Karpas-422 (cell line): ENCODE data around the gene CECR2. TPM values are rescaled to one million over a fixed set of nuclear protein-coding genes. Genes with fewer than 3 reads are reported as not detected.
"Not testable (repeated sequence)": the region's sequence is repeated elsewhere in the genome, so short reads cannot be mapped to it uniquely, and the experiment has no call there.

Source experiments
- DNase-seq: peaks from one replicate; pipeline ENCODE4 v3.0.0-alpha.2; 2015
- H2AFZ ChIP-seq: fragments of 200-600 bp; sonication (generic); 2 replicates; pipeline ENCODE4 v1.6.1; 2014; ENCODE audit warnings: antibody characterized with exemption, low read length, mixed read lengths
- H3K27ac ChIP-seq: fragments of 200-600 bp; sonication (generic); 2 replicates; pipeline ENCODE4 v1.5.1; 2014; ENCODE audit warnings: mild to moderate bottlenecking, low read length, moderate library complexity
- H3K27me3 ChIP-seq: fragments of 200-600 bp; sonication (generic); 2 replicates; pipeline ENCODE4 v1.6.1; 2014; ENCODE audit warnings: low read length, mixed read lengths
- H3K36me3 ChIP-seq: fragments of 200-600 bp; sonication (generic); 2 replicates; pipeline ENCODE4 v1.6.1; 2014; ENCODE audit warnings: low read length, mixed read lengths; ENCODE audit not compliant: insufficient read depth
- H3K4me1 ChIP-seq: fragments of 200-600 bp; sonication (generic); 2 replicates; pipeline ENCODE4 v1.6.1; 2014; ENCODE audit warnings: mild to moderate bottlenecking, low read length, mixed read lengths
- H3K4me2 ChIP-seq: fragments of 200-600 bp; sonication (generic); 2 replicates; pipeline ENCODE4 v1.6.1; 2014; ENCODE audit warnings: low read length, low read depth, mild to moderate bottlenecking; ENCODE audit not compliant: poor library complexity, severe bottlenecking
- H3K4me3 ChIP-seq: fragments of 200-600 bp; sonication (generic); 2 replicates; pipeline ENCODE4 v1.5.1; 2014; ENCODE audit warnings: mild to moderate bottlenecking, antibody characterized with exemption, low read length, mixed read lengths
- H3K79me2 ChIP-seq: fragments of 200-600 bp; sonication (generic); 2 replicates; pipeline ENCODE4 v1.6.1; 2014; ENCODE audit warnings: mild to moderate bottlenecking, low read length, mixed read lengths
- H3K9ac ChIP-seq: fragments of 200-600 bp; sonication (generic); 2 replicates; pipeline ENCODE4 v1.6.0; 2014; ENCODE audit warnings: low read length
- H3K9me2 ChIP-seq: fragments of 200-600 bp; sonication (generic), shearing (Covaris generic); replicated peaks from 2 replicates; pipeline ENCODE4 v1.6.0; 2014; ENCODE audit warnings: mild to moderate bottlenecking, low read length, moderate library complexity; ENCODE audit not compliant: insufficient read depth
- H3K9me3 ChIP-seq: fragments of 300-700, 200-600 bp; sonication (generic); 2 replicates; pipeline ENCODE4 v1.6.1; 2014; ENCODE audit warnings: low read length, mixed read lengths
- H4K20me1 ChIP-seq: fragments of 200-600 bp; sonication (generic); 2 replicates; pipeline ENCODE4 v1.6.1; 2014; ENCODE audit warnings: mild to moderate bottlenecking, antibody characterized with exemption, low read length, low read depth; ENCODE audit not compliant: insufficient read depth
- total RNA-seq: library from RNA; depleted of rRNA; stranded (reverse); fragments of >200 nt; shearing (Covaris generic); gene quantifications from 2 replicates; pipeline ENCODE4 v1.2.3, GENCODE V29; 2014; ENCODE audit warnings: low replicate concordance

The CECR2 gene
- total RNA-seq, 1 experiment from 2014 or later = 1.6 TPM

DNA sequence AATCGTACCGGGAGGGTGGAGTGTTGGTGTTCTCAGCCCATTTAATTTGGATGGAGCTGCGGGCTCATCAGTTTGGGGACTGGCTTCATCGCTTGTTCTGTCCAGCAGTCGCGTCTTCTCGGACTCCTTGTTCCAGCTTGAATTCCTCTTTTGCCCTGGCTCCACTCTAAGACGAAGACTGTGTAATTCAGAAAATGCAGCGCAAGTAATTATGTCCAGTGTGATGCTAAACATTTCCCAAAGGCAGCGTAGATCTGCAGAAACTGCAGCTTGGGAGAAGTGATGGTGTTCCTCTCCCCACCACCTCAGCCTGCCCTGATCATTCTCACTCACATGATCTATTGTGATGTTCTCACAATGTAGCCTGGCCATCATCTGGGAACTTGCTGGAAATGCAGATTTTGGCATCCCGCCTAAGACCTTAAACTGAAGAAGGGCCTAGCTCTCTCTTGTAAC lies 194.7 kb downstream of the CECR2 start:
- no peak overlapping the region for H3K27ac ChIP-seq
- no peaks in the 10 kb centered on the region for H3K9me3 ChIP-seq
- DNase-seq = no peak
- H3K4me2 ChIP-seq = no peak overlapping the region
- no peaks in the 10 kb centered on the region for H4K20me1 ChIP-seq
- no peak overlapping the region for H3K9ac ChIP-seq
- no peaks in the 10 kb centered on the region for H3K4me1 ChIP-seq
- no peaks in the 10 kb centered on the region for H3K27me3 ChIP-seq
- H3K4me3 ChIP-seq = no peak overlapping the region
- H3K9me2 ChIP-seq = no peaks in the 10 kb centered on the region
- H3K79me2 ChIP-seq = no peaks in the 10 kb centered on the region
- H3K36me3 ChIP-seq = no peaks in the 10 kb centered on the region
- no peak overlapping the region for H2AFZ ChIP-seq

DNA sequence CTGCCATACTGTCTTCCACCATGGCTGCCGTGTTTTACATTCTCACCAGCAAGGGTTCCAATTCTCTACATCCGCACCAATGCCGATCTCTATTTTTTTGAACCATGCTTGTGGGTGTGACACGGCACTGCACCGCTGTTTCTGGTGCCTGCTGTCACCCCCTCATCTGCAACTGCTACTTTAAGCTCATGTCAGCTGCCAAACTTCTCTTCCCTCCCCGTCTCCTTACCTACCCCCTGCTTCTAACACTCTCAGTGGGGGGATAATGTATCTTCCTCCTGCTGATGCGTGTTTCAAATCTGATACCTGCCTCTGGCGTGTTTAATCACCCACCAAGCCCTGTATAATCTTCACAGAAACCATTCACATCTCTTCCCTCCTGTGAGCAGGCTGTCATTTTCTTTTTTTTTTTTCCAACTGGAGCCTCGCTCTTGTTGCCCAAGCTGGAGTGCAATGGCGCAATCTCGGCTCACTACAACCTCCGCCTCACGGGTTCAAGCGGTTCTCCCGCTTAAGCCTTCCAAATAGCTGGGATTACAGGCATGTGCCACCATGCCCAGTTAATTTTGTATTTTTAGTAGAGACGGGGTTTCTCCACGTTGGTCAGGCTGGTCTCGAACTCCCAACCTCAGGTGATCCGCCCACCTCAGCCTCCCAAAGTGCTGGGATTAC lies 196.9 kb downstream of the CECR2 start:
- H3K9me3 ChIP-seq, H3K4me3 ChIP-seq, H3K4me1 ChIP-seq, H3K27ac ChIP-seq, H3K9ac ChIP-seq, H3K36me3 ChIP-seq, H3K79me2 ChIP-seq, DNase-seq, H3K9me2 ChIP-seq, H4K20me1 ChIP-seq, H3K4me2 ChIP-seq, H3K27me3 ChIP-seq, H2AFZ ChIP-seq: not testable (repeated sequence)

DNA sequence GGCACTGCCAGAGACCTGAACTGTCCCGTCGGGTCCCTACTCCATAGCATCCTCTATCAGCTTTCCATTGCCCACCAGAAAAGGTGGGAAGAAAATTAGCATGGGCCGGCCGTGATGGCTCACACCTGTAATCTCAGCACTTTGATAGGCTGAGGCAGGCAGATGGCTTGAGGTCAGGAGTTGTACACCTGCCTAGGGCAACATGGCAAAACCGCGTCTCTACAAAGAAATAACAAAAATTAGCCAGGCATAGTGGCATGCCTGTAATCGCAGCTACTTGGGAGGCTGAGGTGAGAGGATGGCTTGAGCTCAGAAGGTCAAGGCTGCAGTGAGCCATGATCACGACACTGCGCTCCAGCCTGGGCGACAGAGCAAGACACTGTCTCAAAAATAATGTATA lies 197.5 kb downstream of the CECR2 start:
- Histone ChIP-seq H2AFZ (no peak overlapping the region), H3K4me1 (no peaks in the 10 kb centered on the region), H4K20me1 (no peaks in the 10 kb centered on the region), H3K9ac (no peak overlapping the region), H3K9me2 (no peaks in the 10 kb centered on the region), H3K4me2 (no peak overlapping the region), H3K27me3 (no peaks in the 10 kb centered on the region), H3K27ac (no peak overlapping the region), H3K4me3 (no peak overlapping the region), H3K9me3 (no peaks in the 10 kb centered on the region), H3K79me2 (no peaks in the 10 kb centered on the region), H3K36me3 (no peaks in the 10 kb centered on the region)
- DNase-seq = no peak

DNA sequence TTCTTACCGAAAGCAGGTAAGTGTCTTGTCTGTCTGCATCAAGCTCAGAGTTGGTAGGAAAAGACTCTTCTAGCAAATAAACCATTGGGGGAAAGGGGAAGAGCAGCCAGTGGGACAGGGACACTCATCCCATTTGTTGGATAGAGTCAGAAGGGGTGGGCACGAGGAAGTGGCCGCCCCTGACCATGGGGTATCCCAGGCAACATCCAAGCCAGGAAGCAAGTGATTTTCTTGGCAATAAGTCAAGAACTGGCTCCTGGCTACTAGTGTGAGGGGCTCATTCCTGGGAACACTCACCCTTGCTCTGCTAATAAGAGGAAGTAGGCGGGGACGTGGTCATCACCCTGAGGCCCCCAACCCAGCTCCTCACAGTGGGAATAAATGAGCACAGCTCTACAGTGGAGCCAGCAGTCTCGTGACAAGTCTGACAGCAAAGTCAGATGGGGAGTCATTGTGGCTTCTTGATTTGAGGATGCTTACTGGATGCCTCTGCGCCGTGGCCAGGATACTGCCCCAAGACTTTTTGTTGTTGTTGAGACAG lies 200.8 kb downstream of the CECR2 start:
- no peak overlapping the region for H3K27ac ChIP-seq
- no peaks in the 10 kb centered on the region for H3K27me3 ChIP-seq
- H3K9ac ChIP-seq = no peak overlapping the region
- no peak for DNase-seq
- H3K4me3 ChIP-seq = no peak overlapping the region
- H3K79me2 ChIP-seq = no peaks in the 10 kb centered on the region
- H3K4me2 ChIP-seq = no peak overlapping the region
- H3K36me3 ChIP-seq = no peaks in the 10 kb centered on the region
- no peak overlapping the region for H2AFZ ChIP-seq
- H3K4me1 ChIP-seq = no peaks in the 10 kb centered on the region
- no peaks in the 10 kb centered on the region for H3K9me3 ChIP-seq
- no peaks in the 10 kb centered on the region for H4K20me1 ChIP-seq
- no peaks in the 10 kb centered on the region for H3K9me2 ChIP-seq

DNA sequence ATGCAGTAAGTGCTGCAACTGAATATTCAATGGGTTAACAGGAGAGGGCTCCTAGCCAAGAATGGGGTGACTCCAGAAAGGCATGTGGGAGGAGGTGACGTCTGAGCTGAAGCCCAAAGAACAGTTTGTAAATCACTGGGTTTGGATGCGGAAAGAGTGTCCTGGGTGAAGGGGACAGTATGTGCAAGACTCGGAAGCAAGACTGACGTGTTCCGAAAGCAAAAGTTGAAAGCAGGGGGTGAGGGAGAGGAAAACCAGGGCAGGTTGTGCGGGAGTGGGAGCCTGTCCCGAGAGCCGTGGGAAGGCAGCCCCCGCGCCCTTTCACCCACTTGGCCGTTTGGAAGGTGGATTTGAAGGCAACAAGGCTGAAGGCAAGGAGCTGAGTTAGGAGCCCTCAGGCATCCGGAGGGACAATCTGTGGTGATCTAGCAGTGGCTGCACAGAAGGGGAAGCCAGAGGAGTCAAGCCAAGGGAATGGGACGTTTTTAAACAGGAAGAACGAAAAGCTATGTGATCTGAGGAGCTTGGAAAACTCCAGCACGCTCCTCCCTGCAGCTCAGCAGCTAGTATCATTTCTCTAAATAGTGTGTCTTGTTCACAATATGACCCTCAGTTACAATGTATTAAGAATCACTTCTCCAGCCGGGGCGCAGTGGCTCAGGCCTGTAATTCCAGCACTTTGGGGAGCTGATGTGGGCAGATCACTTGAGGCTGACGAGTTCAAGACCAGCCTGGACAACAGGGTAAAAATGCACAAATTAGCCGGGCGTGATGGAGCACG lies 201.8 kb downstream of the CECR2 start:
- H3K9me2 ChIP-seq = no peaks in the 10 kb centered on the region
- no peaks in the 10 kb centered on the region for H4K20me1 ChIP-seq
- no peak overlapping the region for H3K9ac ChIP-seq
- no peaks in the 10 kb centered on the region for H3K9me3 ChIP-seq
- peaks cover 3% of the 10 kb centered on the region; the same call in 1 of the 2 replicates for H3K4me1 ChIP-seq
- no peak overlapping the region for H3K4me2 ChIP-seq
- no peak overlapping the region for H3K4me3 ChIP-seq
- no peaks in the 10 kb centered on the region for H3K79me2 ChIP-seq
- H3K27me3 ChIP-seq = no peaks in the 10 kb centered on the region
- H2AFZ ChIP-seq = no peak overlapping the region
- DNase-seq = no peak
- H3K27ac ChIP-seq = no peak overlapping the region
- H3K36me3 ChIP-seq = no peaks in the 10 kb centered on the region

DNA sequence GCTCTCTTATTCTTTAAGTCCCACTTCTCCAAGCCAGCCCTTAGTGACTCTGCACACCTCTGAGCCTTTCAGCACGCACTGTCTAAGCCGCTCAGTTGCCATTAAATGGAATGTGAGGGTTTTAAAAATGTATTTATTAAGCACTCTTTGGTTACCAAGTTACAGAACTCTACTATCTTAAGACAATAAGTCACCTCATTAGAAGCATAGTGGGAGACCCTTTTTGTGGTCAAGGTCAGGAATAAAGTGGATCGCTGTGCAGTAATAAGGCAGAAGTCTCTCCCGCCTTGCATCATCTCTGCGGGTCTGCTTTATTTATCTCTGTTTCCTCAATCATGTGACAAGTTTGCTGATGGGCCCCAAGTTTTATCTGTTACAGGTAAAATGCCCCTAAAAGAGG lies 205.9 kb downstream of the CECR2 start:
- peaks cover 3% of the 10 kb centered on the region; the same call in 1 of the 2 replicates for H3K4me1 ChIP-seq
- no peaks in the 10 kb centered on the region for H3K9me2 ChIP-seq
- H3K9me3 ChIP-seq = no peaks in the 10 kb centered on the region
- no peak overlapping the region for H3K9ac ChIP-seq
- H3K4me2 ChIP-seq = no peak overlapping the region
- H4K20me1 ChIP-seq = no peaks in the 10 kb centered on the region
- H3K4me3 ChIP-seq = no peak overlapping the region
- H2AFZ ChIP-seq = no peak overlapping the region
- no peaks in the 10 kb centered on the region for H3K36me3 ChIP-seq
- no peaks in the 10 kb centered on the region for H3K79me2 ChIP-seq
- DNase-seq = no peak
- no peak overlapping the region for H3K27ac ChIP-seq
- H3K27me3 ChIP-seq = no peaks in the 10 kb centered on the region

DNA sequence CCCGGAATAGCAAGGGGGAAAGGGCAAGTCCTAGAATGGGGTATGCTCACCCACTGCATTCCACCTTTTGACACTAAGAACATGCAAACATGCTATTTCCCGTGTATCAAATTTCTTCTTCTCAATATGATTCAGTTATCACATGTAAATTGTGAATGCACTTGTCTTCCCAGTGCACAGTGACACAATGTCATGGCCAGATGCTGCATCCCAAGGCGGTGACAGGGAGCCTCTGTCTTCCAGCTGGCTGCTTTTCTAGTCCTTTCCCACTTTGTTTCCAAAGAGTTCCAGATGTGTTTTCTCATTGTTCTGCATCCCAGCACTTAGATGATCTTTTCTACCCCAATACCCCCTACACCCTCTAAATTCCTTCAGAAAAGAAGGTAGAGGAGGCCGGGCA lies 206.4 kb downstream of the CECR2 start:
- H3K4me1 ChIP-seq = peaks cover 3% of the 10 kb centered on the region; the same call in 1 of the 2 replicates
- H3K4me3 ChIP-seq = no peak overlapping the region
- H3K9ac ChIP-seq = no peak overlapping the region
- H3K36me3 ChIP-seq = no peaks in the 10 kb centered on the region
- H4K20me1 ChIP-seq = no peaks in the 10 kb centered on the region
- H2AFZ ChIP-seq = no peak overlapping the region
- no peaks in the 10 kb centered on the region for H3K27me3 ChIP-seq
- H3K4me2 ChIP-seq = no peak overlapping the region
- no peaks in the 10 kb centered on the region for H3K79me2 ChIP-seq
- DNase-seq = no peak
- no peaks in the 10 kb centered on the region for H3K9me3 ChIP-seq
- no peaks in the 10 kb centered on the region for H3K9me2 ChIP-seq
- H3K27ac ChIP-seq = no peak overlapping the region

DNA sequence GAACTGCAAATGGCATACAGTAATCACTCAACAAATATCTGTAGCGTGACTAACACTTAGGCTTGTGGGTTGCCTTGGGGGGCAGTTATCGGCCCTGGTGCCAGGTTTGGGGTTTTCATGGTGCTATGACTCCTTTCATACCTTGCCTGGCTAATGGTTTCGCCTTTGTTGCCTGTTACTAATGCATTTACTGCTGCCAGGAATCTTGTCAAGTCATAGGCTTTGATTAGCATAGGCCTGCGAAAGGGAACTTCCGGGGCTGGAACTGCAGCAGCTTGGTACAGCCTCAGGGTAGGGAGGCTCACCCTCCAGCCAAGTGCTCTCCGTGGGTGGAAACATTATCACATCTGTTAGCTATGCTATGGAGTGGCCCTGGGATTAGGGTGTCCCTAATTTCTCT lies 207.2 kb downstream of the CECR2 start:
- Histone ChIP-seq H3K36me3 (no peaks in the 10 kb centered on the region), H3K4me3 (no peak overlapping the region), H2AFZ (no peak overlapping the region), H3K79me2 (no peaks in the 10 kb centered on the region), H3K9ac (no peak overlapping the region), H4K20me1 (no peaks in the 10 kb centered on the region), H3K27ac (no peak overlapping the region), H3K9me2 (no peaks in the 10 kb centered on the region), H3K4me2 (no peak overlapping the region), H3K4me1 (peaks cover 3% of the 10 kb centered on the region; the same call in 1 of the 2 replicates), H3K9me3 (no peaks in the 10 kb centered on the region), H3K27me3 (no peaks in the 10 kb centered on the region)
- DNase-seq = no peak
